ENCODE data around the gene PRKN.

Gene PRKN

GRCh38 chr6:162726947-162727321 lies 632 bp downstream of the PRKN start:
- H3K27ac ChIP-seq, result peak overlapping the region; percentile 78
- TF ChIP-seq CTCF (conservative IDR thresholded peaks at IDR 0.05) (no peak), ZFX (IDR thresholded peaks at IDR 0.05) (no peak)

GRCh38 chr6:162722633-162723032 lies 4.9 kb downstream of the PRKN start:
- H3K27ac ChIP-seq, result no peak overlapping the region
- TF ChIP-seq CTCF (conservative IDR thresholded peaks at IDR 0.05) (no peak), ZFX (IDR thresholded peaks at IDR 0.05) (no peak)

GRCh38 chr6:162722226-162722625 lies 5.3 kb downstream of the PRKN start:
- H3K27ac ChIP-seq, result no peak overlapping the region
- TF ChIP-seq CTCF (conservative IDR thresholded peaks at IDR 0.05), result no peak

- H3K27ac ChIP-seq, result no peak overlapping the region
These were observed 6.2 kb downstream of the PRKN start for GRCh38 chr6:162721404-162721687.

GRCh38 chr6:162719528-162719927 lies 8.0 kb downstream of the PRKN start:
- H3K27ac ChIP-seq, result no peak overlapping the region
- TF ChIP-seq CTCF (conservative IDR thresholded peaks at IDR 0.05) (no peak), ZFX (IDR thresholded peaks at IDR 0.05) (no peak)

More at GRCh38 chr6:162721404-162721687, 6.2 kb downstream of the PRKN start:
- TF ChIP-seq CTCF (conservative IDR thresholded peaks at IDR 0.05), result no peak
- TF ChIP-seq ZFX (IDR thresholded peaks at IDR 0.05), result no peak

GRCh38 chr6:162715601-162716000 lies 12.0 kb downstream of the PRKN start:
- H3K27ac ChIP-seq, result no peak overlapping the region
- no peak for TF ChIP-seq ZFX (IDR thresholded peaks at IDR 0.05)
- TF ChIP-seq CTCF (conservative IDR thresholded peaks at IDR 0.05), result no peak

GRCh38 chr6:162713974-162714780 lies 13.4 kb downstream of the PRKN start:
- no peak overlapping the region for H3K27ac ChIP-seq
- no peak for TF ChIP-seq ZFX (IDR thresholded peaks at IDR 0.05)
- TF ChIP-seq CTCF (conservative IDR thresholded peaks at IDR 0.05), result no peak

Data from C4-2B (cell line).